SKM-1 (cell line): ENCODE data around the gene GMPR2.
"Not testable (repeated sequence)": the region's sequence is repeated elsewhere in the genome, so short reads cannot be mapped to it uniquely, and the experiment has no call there.

ENCODE experiments used
- DNase-seq: peaks from one replicate; lab custom pipeline; 2025; ENCODE audit not compliant: unreplicated experiment; lab: John Stamatoyannopoulos, UW

GMPR2 gene

GRCh38 chr14:24228902-24229301 lies 3.8 kb upstream of the GMPR2 start:
- DNase-seq: no peak

GRCh38 chr14:24231263-24232120 lies 1.2 kb upstream of the GMPR2 start:
- no peak for DNase-seq

GRCh38 chr14:24232121-24232644 lies 546 bp upstream of the GMPR2 start, which contains the start of gene NEDD8:
NEDD8 (minus strand) TSS chr14:24232367; CDS start chr14:24232267, 100 bp downstream.
- DNase-seq: peak; percentile 91

GRCh38 chr14:24233538-24233866 lies 773 bp downstream of the GMPR2 start:
- no peak for DNase-seq

- DNase-seq: no peak
These were observed 1.6 kb downstream of the GMPR2 start for GRCh38 chr14:24234095-24235005.

- no peak for DNase-seq
These were observed 3.3 kb downstream of the GMPR2 start for GRCh38 chr14:24235804-24236688.

- no peak for DNase-seq
These were observed 4.1 kb downstream of the GMPR2 start for GRCh38 chr14:24236689-24237462.

GRCh38 chr14:24237463-24237955 lies 4.8 kb downstream of the GMPR2 start:
- no peak for DNase-seq

GRCh38 chr14:24238123-24238522 lies 5.4 kb downstream of the GMPR2 start:
- no peak for DNase-seq

- no peak for DNase-seq
These were observed 5.9 kb downstream of the GMPR2 start for GRCh38 chr14:24238527-24239037.

- DNase-seq: no peak
These were observed 7.6 kb downstream of the GMPR2 start for GRCh38 chr14:24240110-24240918.

GRCh38 chr14:24241829-24242443 lies 9.2 kb downstream of the GMPR2 start:
- peak; percentile 68 for DNase-seq

- no peak for DNase-seq
These were observed 10.7 kb downstream of the GMPR2 start for GRCh38 chr14:24243336-24243836.

- DNase-seq: not testable (repeated sequence)
These were observed 12.6 kb downstream of the GMPR2 start for GRCh38 chr14:24245350-24245749.

GRCh38 chr14:24246765-24247212 lies 14.1 kb downstream of the GMPR2 start:
- DNase-seq: no peak

GRCh38 chr14:24247422-24247821 lies 14.7 kb downstream of the GMPR2 start:
- DNase-seq: no peak

GRCh38 chr14:24249230-24250021 lies 16.7 kb downstream of the GMPR2 start:
- DNase-seq: no peak
